OCI-LY1 (cell line): Measurements from ENCODE around the gene ENTPD3.

ENCODE experiments used
- CTCF ChIP-seq: fragments of 200-600 bp; sonication (generic), shearing (Covaris generic); IDR thresholded peaks from 2 replicates; pipeline ENCODE4 v1.5.1; 2017; ENCODE audit warnings: mild to moderate bottlenecking, antibody characterized with exemption, low read length, moderate library complexity, mixed read lengths
- EZH2 ChIP-seq: fragments of 200-600 bp; sonication (generic), shearing (Covaris generic); IDR thresholded peaks from 2 replicates; pipeline ENCODE4 v1.8.0; 2017; ENCODE audit warnings: borderline replicate concordance, mixed run types, mild to moderate bottlenecking, antibody characterized with exemption, low read length, moderate library complexity, mixed read lengths

- TF ChIP-seq CTCF = no peak
- TF ChIP-seq EZH2 = no peak
Measured at GRCh38 chr3:40381904-40382616, 4.9 kb upstream of the ENTPD3 start.
